ENCODE results near the gene PUM2. TPM values are rescaled to one million over a fixed set of nuclear protein-coding genes. Genes with fewer than 3 reads are reported as not detected.
A peak's percentile ranks its signal among the peaks of the same experiment; 100 is the strongest.

The PUM2 gene, protein sequence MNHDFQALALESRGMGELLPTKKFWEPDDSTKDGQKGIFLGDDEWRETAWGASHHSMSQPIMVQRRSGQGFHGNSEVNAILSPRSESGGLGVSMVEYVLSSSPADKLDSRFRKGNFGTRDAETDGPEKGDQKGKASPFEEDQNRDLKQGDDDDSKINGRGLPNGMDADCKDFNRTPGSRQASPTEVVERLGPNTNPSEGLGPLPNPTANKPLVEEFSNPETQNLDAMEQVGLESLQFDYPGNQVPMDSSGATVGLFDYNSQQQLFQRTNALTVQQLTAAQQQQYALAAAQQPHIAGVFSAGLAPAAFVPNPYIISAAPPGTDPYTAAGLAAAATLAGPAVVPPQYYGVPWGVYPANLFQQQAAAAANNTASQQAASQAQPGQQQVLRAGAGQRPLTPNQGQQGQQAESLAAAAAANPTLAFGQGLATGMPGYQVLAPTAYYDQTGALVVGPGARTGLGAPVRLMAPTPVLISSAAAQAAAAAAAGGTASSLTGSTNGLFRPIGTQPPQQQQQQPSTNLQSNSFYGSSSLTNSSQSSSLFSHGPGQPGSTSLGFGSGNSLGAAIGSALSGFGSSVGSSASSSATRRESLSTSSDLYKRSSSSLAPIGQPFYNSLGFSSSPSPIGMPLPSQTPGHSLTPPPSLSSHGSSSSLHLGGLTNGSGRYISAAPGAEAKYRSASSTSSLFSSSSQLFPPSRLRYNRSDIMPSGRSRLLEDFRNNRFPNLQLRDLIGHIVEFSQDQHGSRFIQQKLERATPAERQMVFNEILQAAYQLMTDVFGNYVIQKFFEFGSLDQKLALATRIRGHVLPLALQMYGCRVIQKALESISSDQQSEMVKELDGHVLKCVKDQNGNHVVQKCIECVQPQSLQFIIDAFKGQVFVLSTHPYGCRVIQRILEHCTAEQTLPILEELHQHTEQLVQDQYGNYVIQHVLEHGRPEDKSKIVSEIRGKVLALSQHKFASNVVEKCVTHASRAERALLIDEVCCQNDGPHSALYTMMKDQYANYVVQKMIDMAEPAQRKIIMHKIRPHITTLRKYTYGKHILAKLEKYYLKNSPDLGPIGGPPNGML
- total RNA-seq (2021), result 84.7 to 104 TPM (median 90.0 TPM) in 3 replicates
- Bru-seq, nascent RNA, result percentile 96 among the genes with signal in this experiment
- long read RNA-seq, experiment 1, full-length matches to known transcripts, result 15 of 154 reads
- long read RNA-seq, experiment 1, partial matches to known transcripts, result 64 of 154 reads
- long read RNA-seq, experiment 1, other reads (novel, unspliced or antisense), result 75 of 154 reads
- long read RNA-seq, experiment 2, partial matches to known transcripts, result 16 of 70 reads
- long read RNA-seq, experiment 2, other reads (novel, unspliced or antisense), result 51 of 70 reads
- long read RNA-seq, experiment 3, partial matches to known transcripts, result 0 of 2 reads
- long read RNA-seq, experiment 3, other reads (novel, unspliced or antisense), result 2 of 2 reads

GRCh38 chr2:20350753-20351554, at the start of gene PUM2:
Gene PUM2, minus strand, starts transcription at chr2:20350844. Its CDS starts 23,484 bp downstream, at chr2:20327360.
- peak within 1 kb of the TSS; percentile 95 for H3K4me3 Mint-ChIP-seq
- CTCF ChIA-PET, result interaction anchor here (0.9 to 1.1 kb wide), 3 partner anchors 28 to 300 kb away, joined by 4 to 5 read pairs (median 4); partner anchors contain the start of gene RHOB
- no peaks in the 10 kb centered on the region for H3K9me3 Mint-ChIP-seq
- TF ChIP-seq ZBTB43 (CRISPR knock-in tag; IDR thresholded peaks at IDR 0.05), result peak; percentile 83
- TF ChIP-seq NR3C1 (CRISPR knock-in tag; conservative IDR thresholded peaks at IDR 0.05; ENCODE audit: low read depth), result peak; percentile 94
- peak; percentile 68; the same call in 1 of the 2 replicates for TF ChIP-seq JUN (CRISPR knock-in tag; IDR thresholded peaks at IDR 0.05)
- 0 out of 2 replicates have a peak, but pooled peaks have one; percentile 34 for TF ChIP-seq NR2C2 (CRISPR knock-in tag; IDR thresholded peaks at IDR 0.05)
- TF ChIP-seq ZBTB21 (CRISPR knock-in tag; IDR thresholded peaks at IDR 0.05; ENCODE audit: borderline replicate concordance), result peak; percentile 84; the same call in 1 of the 2 replicates
- TF ChIP-seq, protein P1, sequence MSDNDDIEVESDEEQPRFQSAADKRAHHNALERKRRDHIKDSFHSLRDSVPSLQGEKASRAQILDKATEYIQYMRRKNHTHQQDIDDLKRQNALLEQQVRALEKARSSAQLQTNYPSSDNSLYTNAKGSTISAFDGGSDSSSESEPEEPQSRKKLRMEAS (CRISPR knock-in tag; IDR thresholded peaks at IDR 0.05), result peak; percentile 94
- TF ChIP-seq, protein P2, sequence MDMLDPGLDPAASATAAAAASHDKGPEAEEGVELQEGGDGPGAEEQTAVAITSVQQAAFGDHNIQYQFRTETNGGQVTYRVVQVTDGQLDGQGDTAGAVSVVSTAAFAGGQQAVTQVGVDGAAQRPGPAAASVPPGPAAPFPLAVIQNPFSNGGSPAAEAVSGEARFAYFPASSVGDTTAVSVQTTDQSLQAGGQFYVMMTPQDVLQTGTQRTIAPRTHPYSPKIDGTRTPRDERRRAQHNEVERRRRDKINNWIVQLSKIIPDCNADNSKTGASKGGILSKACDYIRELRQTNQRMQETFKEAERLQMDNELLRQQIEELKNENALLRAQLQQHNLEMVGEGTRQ (CRISPR knock-in tag; IDR thresholded peaks at IDR 0.05), result peak; percentile 91
- TF ChIP-seq, protein P3, sequence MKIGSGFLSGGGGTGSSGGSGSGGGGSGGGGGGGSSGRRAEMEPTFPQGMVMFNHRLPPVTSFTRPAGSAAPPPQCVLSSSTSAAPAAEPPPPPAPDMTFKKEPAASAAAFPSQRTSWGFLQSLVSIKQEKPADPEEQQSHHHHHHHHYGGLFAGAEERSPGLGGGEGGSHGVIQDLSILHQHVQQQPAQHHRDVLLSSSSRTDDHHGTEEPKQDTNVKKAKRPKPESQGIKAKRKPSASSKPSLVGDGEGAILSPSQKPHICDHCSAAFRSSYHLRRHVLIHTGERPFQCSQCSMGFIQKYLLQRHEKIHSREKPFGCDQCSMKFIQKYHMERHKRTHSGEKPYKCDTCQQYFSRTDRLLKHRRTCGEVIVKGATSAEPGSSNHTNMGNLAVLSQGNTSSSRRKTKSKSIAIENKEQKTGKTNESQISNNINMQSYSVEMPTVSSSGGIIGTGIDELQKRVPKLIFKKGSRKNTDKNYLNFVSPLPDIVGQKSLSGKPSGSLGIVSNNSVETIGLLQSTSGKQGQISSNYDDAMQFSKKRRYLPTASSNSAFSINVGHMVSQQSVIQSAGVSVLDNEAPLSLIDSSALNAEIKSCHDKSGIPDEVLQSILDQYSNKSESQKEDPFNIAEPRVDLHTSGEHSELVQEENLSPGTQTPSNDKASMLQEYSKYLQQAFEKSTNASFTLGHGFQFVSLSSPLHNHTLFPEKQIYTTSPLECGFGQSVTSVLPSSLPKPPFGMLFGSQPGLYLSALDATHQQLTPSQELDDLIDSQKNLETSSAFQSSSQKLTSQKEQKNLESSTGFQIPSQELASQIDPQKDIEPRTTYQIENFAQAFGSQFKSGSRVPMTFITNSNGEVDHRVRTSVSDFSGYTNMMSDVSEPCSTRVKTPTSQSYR (CRISPR knock-in tag; IDR thresholded peaks at IDR 0.05), result 0 out of 2 replicates have a peak, but pooled peaks have one; percentile 87
- TF ChIP-seq ETV6 (CRISPR knock-in tag; IDR thresholded peaks at IDR 0.05), result peak; percentile 90
- TF ChIP-seq ZNF121 (CRISPR knock-in tag; IDR thresholded peaks at IDR 0.05), result peak; percentile 19; the same call in 1 of the 2 replicates
- TF ChIP-seq CBFB (CRISPR knock-in tag; IDR thresholded peaks at IDR 0.05; ENCODE audit: low read depth), result peak; percentile 95
- peak; percentile 85; the same call in 1 of the 2 replicates for TF ChIP-seq TCF7 (CRISPR knock-in tag; IDR thresholded peaks at IDR 0.05; ENCODE audit: low read depth)
- TF ChIP-seq HMGXB4 (CRISPR knock-in tag; IDR thresholded peaks at IDR 0.05), result peak; percentile 79
- TF ChIP-seq FOXP1 (CRISPR knock-in tag; IDR thresholded peaks at IDR 0.05; ENCODE audit: borderline replicate concordance), result peak; percentile 74; the same call in 1 of the 2 replicates
- TF ChIP-seq, protein P4, sequence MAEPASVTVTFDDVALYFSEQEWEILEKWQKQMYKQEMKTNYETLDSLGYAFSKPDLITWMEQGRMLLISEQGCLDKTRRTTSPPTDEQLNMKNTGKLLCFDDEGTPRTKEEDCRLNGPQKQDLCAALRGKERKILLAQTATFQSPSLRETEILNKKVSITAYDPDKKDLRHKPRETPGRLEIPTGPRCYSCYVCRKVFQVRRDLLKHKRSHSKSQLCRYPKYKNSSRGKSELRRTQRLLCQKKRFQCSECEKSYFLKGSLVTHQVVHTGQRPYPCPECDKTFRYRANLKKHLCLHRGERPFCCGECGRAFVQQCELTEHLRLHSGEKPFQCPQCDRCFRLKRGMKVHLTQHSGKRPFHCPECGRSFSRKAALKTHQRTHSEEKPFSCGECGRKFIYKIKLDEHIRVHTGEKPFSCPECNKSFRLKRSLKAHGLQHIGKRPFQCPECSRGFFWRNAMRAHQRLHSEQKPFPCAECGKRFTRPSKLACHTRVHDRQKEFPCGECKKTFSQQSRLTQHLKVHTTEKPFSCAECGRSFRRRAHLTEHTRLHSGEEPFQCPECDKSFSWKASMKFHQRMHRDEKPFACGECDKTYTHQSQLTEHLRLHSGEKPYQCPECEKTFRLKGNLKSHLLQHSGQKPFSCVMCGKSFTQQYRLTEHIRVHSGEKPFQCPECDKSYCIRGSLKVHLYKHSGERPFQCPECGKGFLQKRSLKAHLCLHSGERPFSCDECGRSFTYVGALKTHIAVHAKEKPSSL (CRISPR knock-in tag; conservative IDR thresholded peaks at IDR 0.05), result no peak
- no peak for TF ChIP-seq ATF1 (CRISPR knock-in tag; IDR thresholded peaks at IDR 0.05)
- peak; percentile 80 for TF ChIP-seq CREM (CRISPR knock-in tag; IDR thresholded peaks at IDR 0.05)
- TF ChIP-seq ZNF671 (CRISPR knock-in tag; IDR thresholded peaks at IDR 0.05), result no peak
- peak; percentile 95 for TF ChIP-seq FOXP4 (CRISPR knock-in tag; IDR thresholded peaks at IDR 0.05)

More at GRCh38 chr2:20350753-20351554, at the start of gene PUM2:
- peak; percentile 82 for ATAC-seq
- H3K36me3 Mint-ChIP-seq, result peaks cover 4% of the 10 kb centered on the region; the same call in 1 of the 2 replicates
- peak; percentile 90 for DNase-seq (ENCODE audit: low spot score)
- POLR2A ChIA-PET, result interaction anchor here (0.7 to 3.4 kb wide), 2 partner anchors 9 to 96 kb away, joined by 3 to 17 read pairs; partner anchors contain the start of gene RHOB
- peak within 1 kb of the TSS; percentile 46 for H3K27ac Mint-ChIP-seq
- no peaks in the 10 kb centered on the region for H3K27me3 Mint-ChIP-seq (ENCODE audit: low read depth)
- H3K4me1 Mint-ChIP-seq, result peaks cover 35% of the 10 kb centered on the region
